ENCODE data around the gene SCD5.

Gene SCD5

DNA sequence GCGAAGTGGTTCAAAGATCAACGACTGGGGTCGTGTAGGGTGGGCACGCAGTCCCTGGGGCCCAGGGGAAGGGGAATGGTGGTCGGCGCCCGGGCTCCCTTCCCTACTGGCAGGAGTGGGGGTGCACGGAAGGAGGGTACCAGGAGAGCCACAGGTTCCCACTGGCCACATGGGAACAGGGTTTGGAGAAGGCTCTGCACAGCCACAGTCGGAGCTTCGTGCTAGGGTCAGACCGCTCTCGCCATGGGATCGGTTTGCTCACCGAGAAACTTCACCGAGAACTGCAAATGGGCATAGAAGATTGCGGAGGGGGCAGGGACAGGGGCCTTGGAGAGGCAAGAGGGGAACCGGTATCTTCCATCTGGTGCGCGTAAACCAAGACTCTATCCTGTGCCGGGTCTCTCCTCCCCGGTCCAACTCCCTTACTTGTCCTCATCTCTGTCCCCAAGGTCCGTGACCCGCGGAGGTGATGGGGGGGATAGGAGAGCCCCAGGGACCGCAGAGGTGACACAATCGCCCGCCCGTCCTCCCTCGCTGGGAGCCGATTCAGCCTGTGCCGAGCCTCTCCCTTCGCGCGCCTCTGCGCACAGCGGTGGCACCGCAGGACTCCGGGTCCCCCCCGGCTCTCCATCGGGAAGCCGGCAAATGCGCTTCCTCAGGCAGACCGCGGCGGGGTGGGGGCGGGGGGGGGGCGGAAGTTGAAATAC, 1.0 kb downstream of the SCD5 start:
- Histone ChIP-seq H3K9ac (no peak overlapping the region), H3K36me3 (ENCODE audit: control insufficient read depth, insufficient read depth, low read length) (no peaks in the 10 kb centered on the region), H3K9me3 (ENCODE audit: control insufficient read depth, low read length) (no peaks in the 10 kb centered on the region), H3K27me3 (ENCODE audit: control insufficient read depth, insufficient read depth, low read length) (no peaks in the 10 kb centered on the region), H3K4me1 (peaks cover 4% of the 10 kb centered on the region), H3K79me2 (no peaks in the 10 kb centered on the region), H3K4me3 (ENCODE audit: low read depth, low read length) (peak overlapping the region; percentile 70), H2AFZ (peak overlapping the region; percentile 50), H3K4me2 (ENCODE audit: low read length) (peak overlapping the region; percentile 64), H3K27ac (no peak overlapping the region)
- TF ChIP-seq, protein P1, sequence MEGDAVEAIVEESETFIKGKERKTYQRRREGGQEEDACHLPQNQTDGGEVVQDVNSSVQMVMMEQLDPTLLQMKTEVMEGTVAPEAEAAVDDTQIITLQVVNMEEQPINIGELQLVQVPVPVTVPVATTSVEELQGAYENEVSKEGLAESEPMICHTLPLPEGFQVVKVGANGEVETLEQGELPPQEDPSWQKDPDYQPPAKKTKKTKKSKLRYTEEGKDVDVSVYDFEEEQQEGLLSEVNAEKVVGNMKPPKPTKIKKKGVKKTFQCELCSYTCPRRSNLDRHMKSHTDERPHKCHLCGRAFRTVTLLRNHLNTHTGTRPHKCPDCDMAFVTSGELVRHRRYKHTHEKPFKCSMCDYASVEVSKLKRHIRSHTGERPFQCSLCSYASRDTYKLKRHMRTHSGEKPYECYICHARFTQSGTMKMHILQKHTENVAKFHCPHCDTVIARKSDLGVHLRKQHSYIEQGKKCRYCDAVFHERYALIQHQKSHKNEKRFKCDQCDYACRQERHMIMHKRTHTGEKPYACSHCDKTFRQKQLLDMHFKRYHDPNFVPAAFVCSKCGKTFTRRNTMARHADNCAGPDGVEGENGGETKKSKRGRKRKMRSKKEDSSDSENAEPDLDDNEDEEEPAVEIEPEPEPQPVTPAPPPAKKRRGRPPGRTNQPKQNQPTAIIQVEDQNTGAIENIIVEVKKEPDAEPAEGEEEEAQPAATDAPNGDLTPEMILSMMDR (IDR thresholded peaks at IDR 0.05): no peak

DNA sequence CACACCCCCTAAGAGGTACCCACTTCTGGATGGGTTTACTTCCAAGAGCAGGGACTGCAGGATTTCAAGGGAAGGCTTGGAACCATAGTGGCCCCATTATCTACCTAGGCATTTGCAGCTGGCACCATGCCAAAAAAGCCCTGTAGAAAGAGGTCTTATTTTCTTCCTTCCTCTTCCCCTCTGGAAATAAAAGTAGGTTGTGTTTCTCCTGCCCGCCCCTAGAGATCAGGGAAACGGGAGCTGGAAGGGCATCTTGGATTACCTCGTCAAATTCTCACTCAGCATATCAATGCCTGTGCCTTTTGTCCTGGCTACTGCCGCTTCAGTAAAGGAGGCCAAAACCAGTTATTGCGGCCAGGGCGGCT, 1.6 kb downstream of the SCD5 start:
- TF ChIP-seq, protein P1 (IDR thresholded peaks at IDR 0.05): no peak
- Histone ChIP-seq H3K27me3 (ENCODE audit: control insufficient read depth, insufficient read depth, low read length) (no peaks in the 10 kb centered on the region), H3K4me2 (ENCODE audit: low read length) (peak overlapping the region; percentile 64)

GRCh38 chr4:82792912-82793649, 5.5 kb downstream of the SCD5 start:
- Histone ChIP-seq H3K9ac (no peak overlapping the region), H3K27ac (no peak overlapping the region), H3K4me2 (ENCODE audit: low read length) (no peak overlapping the region), H3K36me3 (ENCODE audit: control insufficient read depth, insufficient read depth, low read length) (no peaks in the 10 kb centered on the region), H3K4me3 (ENCODE audit: low read depth, low read length) (no peak overlapping the region), H3K9me3 (ENCODE audit: control insufficient read depth, low read length) (no peaks in the 10 kb centered on the region), H3K79me2 (no peaks in the 10 kb centered on the region), H2AFZ (no peak overlapping the region), H3K27me3 (ENCODE audit: control insufficient read depth, insufficient read depth, low read length) (no peaks in the 10 kb centered on the region), H3K4me1 (peaks cover 4% of the 10 kb centered on the region)
- TF ChIP-seq, protein P1 (IDR thresholded peaks at IDR 0.05): no peak

More for the DNA sequence above, 1.6 kb downstream of the SCD5 start:
- peaks cover 4% of the 10 kb centered on the region for H3K4me1 ChIP-seq
- H3K79me2 ChIP-seq: no peaks in the 10 kb centered on the region
- H2AFZ ChIP-seq: no peak overlapping the region
- H3K36me3 ChIP-seq (ENCODE audit: control insufficient read depth, insufficient read depth, low read length): no peaks in the 10 kb centered on the region
- no peak overlapping the region for H3K9ac ChIP-seq
- no peaks in the 10 kb centered on the region for H3K9me3 ChIP-seq (ENCODE audit: control insufficient read depth, low read length)
- peak overlapping the region; percentile 70 for H3K4me3 ChIP-seq (ENCODE audit: low read depth, low read length)
- H3K27ac ChIP-seq: no peak overlapping the region

DNA sequence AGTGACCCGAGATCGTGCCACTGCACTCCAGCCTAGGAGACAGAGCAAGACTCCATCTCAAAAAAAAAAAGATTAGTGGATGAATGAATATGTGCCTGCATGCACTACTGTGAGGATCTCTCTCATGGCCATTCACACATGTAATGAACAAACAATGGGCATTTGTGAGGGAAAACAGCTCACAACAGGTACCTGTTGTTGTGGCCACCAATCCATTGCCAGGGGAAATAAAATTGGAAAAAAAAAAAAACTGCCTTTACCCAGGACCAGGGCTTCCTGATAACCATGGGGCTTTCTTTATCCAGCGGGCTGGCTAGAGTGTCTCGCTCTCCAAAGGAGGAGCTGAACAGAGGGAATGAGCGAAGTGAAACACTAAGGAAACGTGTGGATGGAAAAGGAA, 7.4 kb downstream of the SCD5 start:
- Histone ChIP-seq H3K79me2 (no peaks in the 10 kb centered on the region), H3K4me3 (ENCODE audit: low read depth, low read length) (no peak overlapping the region), H3K27me3 (ENCODE audit: control insufficient read depth, insufficient read depth, low read length) (no peaks in the 10 kb centered on the region), H3K9ac (no peak overlapping the region), H3K27ac (no peak overlapping the region), H3K4me2 (ENCODE audit: low read length) (no peak overlapping the region), H3K36me3 (ENCODE audit: control insufficient read depth, insufficient read depth, low read length) (no peaks in the 10 kb centered on the region), H3K9me3 (ENCODE audit: control insufficient read depth, low read length) (no peaks in the 10 kb centered on the region), H2AFZ (no peak overlapping the region), H3K4me1 (no peaks in the 10 kb centered on the region)
- TF ChIP-seq, protein P1 (IDR thresholded peaks at IDR 0.05): no peak

All from parathyroid adenoma (tissue), 2 donors.